Testis (tissue), 2 donors: Measurements from ENCODE around the gene CXCL12.

ENCODE experiments used
- POLR2A ChIP-seq: fragments of 450-650 bp; IDR thresholded peaks from one replicate; pipeline ENCODE4 v1.6.1; 2017; ENCODE audit warnings: antibody characterized with exemption, mild to moderate bottlenecking, moderate library complexity
- TF ChIP-seq, protein P1 (sequence below), 3 experiments: fragments of 450-650 bp in 2 of 3; fragments of 200-600 bp in 1 of 3; sonication (generic) in 1 of 3; IDR thresholded peaks; one replicate each; pipeline ENCODE4 v1.5.1; 2016 to 2019; ENCODE audit warnings: antibody characterized with exemption in 3 of 3, mild to moderate bottlenecking in 2 of 3, moderate library complexity in 1 of 3

DNA sequence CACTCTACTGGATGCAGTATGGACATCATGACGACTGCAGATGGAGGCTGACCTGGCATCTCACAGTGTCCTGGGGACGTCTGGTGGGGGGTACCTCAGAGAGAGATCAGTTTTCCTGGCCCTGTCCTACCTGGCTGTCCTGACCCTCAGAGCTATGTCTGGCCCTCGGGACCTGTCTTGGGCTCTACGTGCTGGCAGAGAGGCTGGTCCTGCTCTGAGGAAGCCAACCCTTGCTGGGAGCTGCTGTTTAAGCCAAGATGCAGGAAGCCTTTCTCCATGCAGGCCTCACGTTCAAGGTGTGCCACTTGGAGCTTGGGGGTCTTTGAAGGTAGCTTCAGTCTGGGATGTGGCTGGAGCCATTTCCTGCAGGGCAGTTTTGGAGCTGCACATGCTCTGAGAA is 42.1 kb upstream of the CXCL12 start:
- TF ChIP-seq, protein P1, sequence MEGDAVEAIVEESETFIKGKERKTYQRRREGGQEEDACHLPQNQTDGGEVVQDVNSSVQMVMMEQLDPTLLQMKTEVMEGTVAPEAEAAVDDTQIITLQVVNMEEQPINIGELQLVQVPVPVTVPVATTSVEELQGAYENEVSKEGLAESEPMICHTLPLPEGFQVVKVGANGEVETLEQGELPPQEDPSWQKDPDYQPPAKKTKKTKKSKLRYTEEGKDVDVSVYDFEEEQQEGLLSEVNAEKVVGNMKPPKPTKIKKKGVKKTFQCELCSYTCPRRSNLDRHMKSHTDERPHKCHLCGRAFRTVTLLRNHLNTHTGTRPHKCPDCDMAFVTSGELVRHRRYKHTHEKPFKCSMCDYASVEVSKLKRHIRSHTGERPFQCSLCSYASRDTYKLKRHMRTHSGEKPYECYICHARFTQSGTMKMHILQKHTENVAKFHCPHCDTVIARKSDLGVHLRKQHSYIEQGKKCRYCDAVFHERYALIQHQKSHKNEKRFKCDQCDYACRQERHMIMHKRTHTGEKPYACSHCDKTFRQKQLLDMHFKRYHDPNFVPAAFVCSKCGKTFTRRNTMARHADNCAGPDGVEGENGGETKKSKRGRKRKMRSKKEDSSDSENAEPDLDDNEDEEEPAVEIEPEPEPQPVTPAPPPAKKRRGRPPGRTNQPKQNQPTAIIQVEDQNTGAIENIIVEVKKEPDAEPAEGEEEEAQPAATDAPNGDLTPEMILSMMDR (IDR thresholded peaks at IDR 0.05), result no peak
- TF ChIP-seq POLR2A, result no peak
